H1 (cell line): ENCODE measurements around the gene ABHD17B. TPM values are rescaled to one million over a fixed set of nuclear protein-coding genes. Genes with fewer than 3 reads are reported as not detected.

Experiments
- CTCF ChIA-PET: fragments of 300-600 bp; sonication (Branson Sonifier 250); formaldehyde crosslinking; loops from one replicate; lab custom pipeline; 2021; ENCODE audit not compliant: partially characterized antibody; lab: Charles Lee
- POLR2A ChIA-PET: fragments of 300-600 bp; sonication (Branson Sonifier 250); formaldehyde crosslinking; loops from one replicate; lab custom pipeline; 2021; ENCODE audit warnings: inconsistent platforms; ENCODE audit not compliant: partially characterized antibody; lab: Charles Lee
- DNase-seq, 2 experiments: peaks; one replicate each; pipeline versions ENCODE4 v3.0.0 to v3.0.0-alpha.2; 2010 to 2022; ENCODE audit warnings: low spot score in 2 of 2, low read depth in 1 of 2, mixed read lengths in 1 of 2
- FAIRE-seq: peaks from 2 replicates; lab custom pipeline; 2011; peaks lifted over from hg19 to GRCh38; lab: Jason Lieb, UNC
- H2AFZ ChIP-seq: 2 replicates; pipeline ENCODE4 v1.8.1; 2012; ENCODE audit warnings: low read length, inconsistent platforms
- H2AK5ac ChIP-seq: 2 replicates; pipeline ENCODE4 v1.6.1; 2013; ENCODE audit warnings: low read depth, low read length
- H2BK120ac ChIP-seq: replicated peaks from 2 replicates; pipeline ENCODE3; 2013; ENCODE audit warnings: low read depth, low read length, inconsistent platforms
- H2BK12ac ChIP-seq: 2 replicates; pipeline ENCODE4 v1.6.1; 2013; ENCODE audit warnings: low read depth, low read length
- H2BK15ac ChIP-seq: 2 replicates; pipeline ENCODE4 v1.6.1; 2013; ENCODE audit warnings: low read length
- H2BK20ac ChIP-seq: 2 replicates; pipeline ENCODE4 v1.6.1; 2013; ENCODE audit warnings: low read length
- H2BK5ac ChIP-seq: 2 replicates; pipeline ENCODE4 v1.6.1; 2013; ENCODE audit warnings: low read depth, low read length
- H3K14ac ChIP-seq: 2 replicates; pipeline ENCODE4 v1.6.1; 2013; ENCODE audit warnings: inconsistent platforms; ENCODE audit not compliant: insufficient read length
- H3K18ac ChIP-seq: 2 replicates; pipeline ENCODE4 v1.6.1; 2013; ENCODE audit warnings: low read length; ENCODE audit errors: extremely low read depth
- H3K23ac ChIP-seq: 2 replicates; pipeline ENCODE4 v1.6.1; 2013; ENCODE audit warnings: inconsistent platforms; ENCODE audit not compliant: insufficient read length
- H3K23me2 ChIP-seq: 2 replicates; pipeline ENCODE4 v1.6.1; 2013; ENCODE audit warnings: low read depth, low read length
- H3K27ac ChIP-seq: 2 replicates; pipeline ENCODE4 v1.6.1; 2011; ENCODE audit warnings: low read depth, low read length, inconsistent platforms
- H3K27me3 ChIP-seq, 4 experiments: replicated peaks in 1 of 4; 1 replicate in 1 of 4; 2 replicates in 3 of 4; pipeline versions ENCODE4 v1.6.1 to v1.8.1; 2011 to 2013; ENCODE audit warnings: low read length in 3 of 4, mild to moderate bottlenecking in 3 of 4, inconsistent platforms in 2 of 4, mixed read lengths in 2 of 4, moderate library complexity in 1 of 4; ENCODE audit not compliant: control insufficient read depth in 3 of 4, insufficient read depth in 3 of 4; ENCODE audit errors: extremely low read depth in 1 of 4
- H3K36me3 ChIP-seq, 4 experiments: 2 replicates each; pipeline versions ENCODE4 v1.6.1 to v1.8.1; 2011 to 2013; ENCODE audit warnings: mild to moderate bottlenecking in 4 of 4, low read length in 3 of 4, moderate library complexity in 2 of 4, control low read depth in 1 of 4, inconsistent platforms in 1 of 4; ENCODE audit not compliant: insufficient read depth in 4 of 4, control insufficient read depth in 2 of 4
- H3K4ac ChIP-seq: replicated peaks from 2 replicates; pipeline ENCODE3; 2013; ENCODE audit warnings: low read length, low read depth, mixed read lengths, inconsistent platforms; ENCODE audit not compliant: insufficient read length
- H3K4me1 ChIP-seq, 4 experiments: replicated peaks in 1 of 4; 1 replicate in 1 of 4; 2 replicates in 3 of 4; pipeline versions ENCODE4 v1.6.1 to v1.8.1; 2011 to 2013; ENCODE audit warnings: low read length in 3 of 4, inconsistent platforms in 2 of 4, mixed read lengths in 1 of 4; ENCODE audit not compliant: insufficient read depth in 4 of 4, control insufficient read depth in 3 of 4
- H3K4me2 ChIP-seq, 2 experiments: 2 replicates each; pipeline versions ENCODE4 v1.6.1 to v1.8.1; 2011 to 2013; ENCODE audit warnings: low read depth in 2 of 2, low read length in 2 of 2, control low read depth in 1 of 2, inconsistent platforms in 1 of 2, mild to moderate bottlenecking in 1 of 2; ENCODE audit not compliant: insufficient read depth in 1 of 2
- H3K4me3 ChIP-seq, 4 experiments: fragments of 200-600, 300-600 bp in 1 of 4; sonication (generic), shearing (Covaris generic), sonication (Bioruptor Twin) in 1 of 4; 2 replicates each; pipeline versions ENCODE4 v1.5.1 to v1.8.1; 2011 to 2016; ENCODE audit warnings: low read length in 4 of 4, low read depth in 3 of 4, control low read depth in 2 of 4, inconsistent platforms in 2 of 4, mild to moderate bottlenecking in 2 of 4, mixed read lengths in 1 of 4, moderate library complexity in 1 of 4; ENCODE audit not compliant: insufficient read depth in 2 of 4; ENCODE audit errors: extremely low read depth in 1 of 4
- H3K56ac ChIP-seq: replicated peaks from 2 replicates; pipeline ENCODE3; 2013; ENCODE audit warnings: low read depth, mild to moderate bottlenecking, mixed read lengths, low read length, inconsistent platforms; ENCODE audit not compliant: insufficient read length
- H3K79me1 ChIP-seq: 2 replicates; pipeline ENCODE4 v1.6.1; 2013; ENCODE audit warnings: low read depth, low read length, control low read depth
- H3K79me2 ChIP-seq, 2 experiments: 2 replicates each; pipeline versions ENCODE4 v1.6.1 to v1.8.1; 2012 to 2013; ENCODE audit warnings: low read length in 2 of 2, mild to moderate bottlenecking in 2 of 2, inconsistent platforms in 1 of 2; ENCODE audit not compliant: insufficient read depth in 2 of 2, control insufficient read depth in 1 of 2
- H3K9ac ChIP-seq, 4 experiments: replicated peaks in 1 of 4; 1 replicate in 1 of 4; 2 replicates in 3 of 4; pipeline versions ENCODE4 v1.6.1 to v1.8.1; 2011 to 2013; ENCODE audit warnings: low read depth in 3 of 4, low read length in 3 of 4, control low read depth in 2 of 4, mild to moderate bottlenecking in 2 of 4, moderate library complexity in 2 of 4, inconsistent platforms in 1 of 4; ENCODE audit errors: extremely low read depth in 1 of 4
- H3K9me3 ChIP-seq, 2 experiments: 2 replicates each; pipeline versions ENCODE4 v1.6.1 to v1.8.1; 2012 to 2013; ENCODE audit warnings: mild to moderate bottlenecking in 2 of 2, moderate library complexity in 2 of 2, control low read depth in 1 of 2, inconsistent platforms in 1 of 2, low read depth in 1 of 2, low read length in 1 of 2, mixed read lengths in 1 of 2; ENCODE audit not compliant: insufficient read depth in 2 of 2
- H4K20me1 ChIP-seq, 2 experiments: replicated peaks in 1 of 2; 2 replicates each; pipeline versions ENCODE3 to v1.8.1; 2011 to 2013; ENCODE audit warnings: inconsistent platforms in 2 of 2, low read length in 2 of 2, mild to moderate bottlenecking in 1 of 2; ENCODE audit not compliant: insufficient read depth in 2 of 2, control insufficient read depth in 1 of 2
- H4K5ac ChIP-seq: 2 replicates; pipeline ENCODE4 v1.6.1; 2013; ENCODE audit warnings: low read length, low read depth, mixed read lengths, inconsistent platforms; ENCODE audit not compliant: insufficient read length
- H4K8ac ChIP-seq: 2 replicates; pipeline ENCODE4 v1.8.0; 2013; ENCODE audit warnings: mild to moderate bottlenecking, moderate library complexity, low read length, inconsistent platforms; ENCODE audit not compliant: insufficient read depth; ENCODE audit errors: extremely low read depth
- H4K91ac ChIP-seq: replicated peaks from 2 replicates; pipeline ENCODE3; 2013; ENCODE audit warnings: low read length, mixed read lengths, inconsistent platforms; ENCODE audit not compliant: insufficient read length
- TAF7 ChIP-seq: optimal IDR thresholded peaks from 2 replicates; pipeline ENCODE3; 2011; ENCODE audit warnings: low read depth, mild to moderate bottlenecking, inconsistent platforms, low read length, moderate library complexity, borderline replicate concordance
- WGBS, 2 experiments: shearing (Covaris generic) in 1 of 2; methylation state at CpG; one replicate each; pipeline versions ENCODE4 v1.1.6 to v1.1.7; 2013 to 2015; ENCODE audit warnings: low lambda C conversion rate in 2 of 2, mixed read lengths in 2 of 2, inconsistent platforms in 1 of 2, low coverage in 1 of 2, missing lambda C conversion rate in 1 of 2; ENCODE audit not compliant: insufficient replicate concordance in 2 of 2, insufficient coverage in 1 of 2, insufficient read length in 1 of 2; ENCODE audit errors: extremely low coverage in 1 of 2, missing lambda C conversion rate in 1 of 2; 5-methylcytosine and 5-hydroxymethylcytosine counted together
- polyA plus RNA-seq, 7 experiments: library from polyadenylated mRNA; depleted of rRNA in 3 of 7; stranded (reverse) in 5 of 7; unstranded in 2 of 7; fragments of >200 nt in 5 of 7; fragments of 200-250 nt in 2 of 7; gene quantifications; 1 replicate in 5 of 7; 2 replicates in 1 of 7; 4 replicates in 1 of 7; pipeline versions ENCODE4 v1.2.1 to v1.2.3, GENCODE V29; 2011 to 2013; ENCODE audit warnings: missing spikeins in 2 of 7, mixed read lengths in 2 of 7
- total RNA-seq: library from RNA; stranded (reverse); fragmentation: NEBNext Ultra II Directional; extraction: Animal tissue kit (Norgen Biotek cat#: 25700); gene quantifications from 2 replicates; pipeline ENCODE4 v1.2.1, GENCODE V29; 2021
- TF ChIP-seq, protein P1 (sequence below): IDR thresholded peaks from 2 replicates; pipeline ENCODE4 v1.6.1; 2011; ENCODE audit warnings: low read depth, mild to moderate bottlenecking, low read length; ENCODE audit not compliant: insufficient read depth
- TF ChIP-seq, protein P2 (sequence below): IDR thresholded peaks from 2 replicates; pipeline ENCODE4 v1.6.1; 2012; ENCODE audit warnings: inconsistent platforms

ABHD17B gene
- total and polyA plus RNA-seq, 2 of the 8 experiments (the other 6 are each of a cell fraction or from before 2014, with no cell fraction given), result 37.2 to 60.8 TPM

DNA sequence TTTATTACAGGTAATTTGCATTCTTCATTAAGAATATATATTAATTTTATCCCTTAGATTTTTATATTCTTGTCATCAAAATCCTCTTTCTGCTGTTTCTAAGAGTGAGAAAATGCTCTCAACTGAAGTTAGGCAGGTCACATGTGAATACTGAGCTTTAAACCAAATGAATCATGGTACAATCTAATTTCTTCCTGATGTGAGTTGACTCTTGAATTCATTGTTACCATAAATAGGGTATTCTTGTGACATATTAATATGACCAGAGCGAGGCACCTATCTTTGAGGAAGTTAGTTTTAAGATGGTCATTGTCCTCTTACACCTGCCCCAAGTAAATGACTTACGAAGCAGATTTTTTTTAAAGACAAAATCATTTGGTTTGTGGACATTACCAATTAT is 17.8 kb upstream of the ABHD17B start:
- Histone ChIP-seq H3K9me3 (no peaks in the 10 kb centered on the region), H3K14ac (no peak overlapping the region), H3K23me2 (no peaks in the 10 kb centered on the region), H4K8ac (no peak overlapping the region), H3K9ac (no peak overlapping the region), H2BK20ac (no peak overlapping the region), H4K91ac (no peak overlapping the region), H2BK15ac (no peak overlapping the region), H3K36me3 (no peaks in the 10 kb centered on the region), H2BK5ac (no peak overlapping the region), H3K18ac (no peak overlapping the region), H4K5ac (no peak overlapping the region), H3K4ac (no peak overlapping the region), H3K27me3 (no peaks in the 10 kb centered on the region), H4K20me1 (no peaks in the 10 kb centered on the region), H2BK12ac (no peak overlapping the region), H3K56ac (no peak overlapping the region), H3K4me3 (no peak overlapping the region), H2BK120ac (no peak overlapping the region), H3K27ac (no peak overlapping the region), H2AFZ (no peak overlapping the region), H3K79me1 (no peaks in the 10 kb centered on the region; the same call in 1 of the 2 replicates), H3K23ac (no peak overlapping the region), H3K79me2 (peaks cover 0 to 69% of the 10 kb centered on the region in 2 experiments; a peak in 2 of 4 replicates), H2AK5ac (no peak overlapping the region), H3K4me1 (peaks cover 0 to 11% (median 3%) of the 10 kb centered on the region in 4 experiments; a peak in 3 of 7 replicates), H3K4me2 (no peak overlapping the region)
- TF ChIP-seq, protein P1, sequence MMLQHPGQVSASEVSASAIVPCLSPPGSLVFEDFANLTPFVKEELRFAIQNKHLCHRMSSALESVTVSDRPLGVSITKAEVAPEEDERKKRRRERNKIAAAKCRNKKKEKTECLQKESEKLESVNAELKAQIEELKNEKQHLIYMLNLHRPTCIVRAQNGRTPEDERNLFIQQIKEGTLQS, result no peak
- TF ChIP-seq TAF7, result no peak
- TF ChIP-seq, protein P2, sequence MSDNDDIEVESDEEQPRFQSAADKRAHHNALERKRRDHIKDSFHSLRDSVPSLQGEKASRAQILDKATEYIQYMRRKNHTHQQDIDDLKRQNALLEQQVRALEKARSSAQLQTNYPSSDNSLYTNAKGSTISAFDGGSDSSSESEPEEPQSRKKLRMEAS, result no peak
- CTCF ChIA-PET, result interaction anchor here (1.0 kb wide), 2 partner anchors 8 to 20 kb away, joined by 3 read pairs; no protein-coding TSS in a partner anchor
- DNase-seq (no peak), FAIRE-seq (no peak)
- POLR2A ChIA-PET, result interaction anchor here (4.0 kb wide), 1 partner anchor 18 kb away, joined by 25 read pairs; the partner anchor contains the start of genes ABHD17B and C9orf85
- WGBS, 2 experiments, result 78% methylated on average over 2 of the region's 2 CpGs; no CpG with 5 or more reads in 1 of the 2 experiments
